ENCODE results near the gene PEX11B.
"Not testable (repeated sequence)": the region's sequence is repeated elsewhere in the genome, so short reads cannot be mapped to it uniquely, and the experiment has no call there.

Gene PEX11B

GRCh38 chr1:145926686-145927062 is 8.2 kb upstream of the PEX11B start:
- FAIRE-seq: no peak
- TF ChIP-seq CTCF (IDR thresholded peaks at IDR 0.05; ENCODE audit: insufficient read depth, missing control alignments): no peak
- DNase-seq (ENCODE audit: insufficient read length, low spot score): no peak

GRCh38 chr1:145922266-145922665 is 3.7 kb upstream of the PEX11B start:
- FAIRE-seq (no peak), DNase-seq (ENCODE audit: insufficient read length, low spot score) (no peak)
- TF ChIP-seq CTCF (IDR thresholded peaks at IDR 0.05; ENCODE audit: insufficient read depth, missing control alignments): no peak

DNA sequence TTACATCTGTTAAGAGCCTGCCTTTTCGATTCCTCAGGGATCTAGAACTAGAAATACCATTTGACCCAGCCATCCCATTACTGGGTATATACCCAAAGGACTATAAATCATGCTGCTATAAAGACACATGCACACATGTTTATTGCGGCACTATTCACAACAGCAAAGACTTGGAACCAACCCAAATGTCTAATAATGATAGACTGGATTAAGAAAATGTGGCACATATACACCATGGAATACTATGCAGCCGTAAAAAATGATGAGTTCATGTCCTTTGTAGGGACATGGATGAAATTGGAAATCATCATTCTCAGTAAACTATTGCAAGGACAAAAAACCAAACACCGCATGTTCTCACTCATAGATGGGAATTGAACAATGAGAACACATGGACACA is 1.8 kb upstream of the PEX11B start:
- not testable (repeated sequence) for DNase-seq (ENCODE audit: insufficient read length, low spot score); FAIRE-seq

DNA sequence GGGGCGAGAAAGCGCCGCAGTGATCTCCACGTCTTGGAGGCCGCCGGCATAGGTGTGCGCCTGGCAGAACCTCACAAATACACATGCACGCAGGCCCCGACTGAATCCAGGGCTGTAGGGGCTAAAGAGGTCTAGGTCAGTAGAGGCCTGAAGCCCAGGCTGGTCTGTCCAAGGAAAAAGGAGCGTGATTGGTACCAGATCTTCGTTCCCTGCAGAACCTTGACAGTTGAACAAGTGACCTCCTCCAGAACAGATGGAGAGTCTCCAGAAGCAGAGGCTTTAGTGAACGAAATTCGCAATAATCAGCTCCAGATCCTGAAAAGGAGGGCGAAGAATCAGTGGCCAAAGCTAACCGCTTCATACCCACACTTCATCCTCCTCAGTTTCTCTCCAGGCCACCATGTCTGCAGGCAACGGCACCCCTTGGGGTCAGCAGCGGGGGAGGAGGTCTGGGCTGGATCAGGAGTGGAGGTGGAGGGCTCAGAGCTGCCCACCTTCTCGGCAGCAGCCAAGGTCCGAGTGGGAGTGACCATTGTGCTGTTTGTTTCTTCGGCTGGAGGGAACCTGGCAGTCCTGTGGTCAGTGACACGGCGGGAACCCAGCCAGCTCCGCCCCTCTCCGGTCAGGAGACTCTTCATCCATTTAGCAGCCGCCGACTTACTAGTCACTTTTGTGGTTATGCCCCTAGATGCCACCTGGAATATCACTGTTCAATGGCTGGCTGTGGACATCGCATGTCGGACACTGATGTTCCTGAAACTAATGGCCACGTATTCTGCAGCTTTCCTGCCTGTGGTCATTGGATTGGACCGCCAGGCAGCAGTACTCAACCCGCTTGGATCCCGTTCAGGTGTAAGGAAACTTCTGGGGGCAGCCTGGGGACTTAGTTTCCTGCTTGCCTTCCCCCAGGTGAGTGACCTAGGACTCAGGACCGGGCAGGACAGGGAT is 749 bp upstream of the PEX11B start:
- no peak for FAIRE-seq
- no peak for TF ChIP-seq CTCF (IDR thresholded peaks at IDR 0.05; ENCODE audit: insufficient read depth, missing control alignments)

GRCh38 chr1:145917595-145917994 is 922 bp downstream of the PEX11B start:
- no peak for TF ChIP-seq CTCF (IDR thresholded peaks at IDR 0.05; ENCODE audit: insufficient read depth, missing control alignments)
- DNase-seq (ENCODE audit: insufficient read length, low spot score) (no peak), FAIRE-seq (no peak)

More for the DNA sequence above, 749 bp upstream of the PEX11B start:
- DNase-seq (ENCODE audit: insufficient read length, low spot score): no peak

DNA sequence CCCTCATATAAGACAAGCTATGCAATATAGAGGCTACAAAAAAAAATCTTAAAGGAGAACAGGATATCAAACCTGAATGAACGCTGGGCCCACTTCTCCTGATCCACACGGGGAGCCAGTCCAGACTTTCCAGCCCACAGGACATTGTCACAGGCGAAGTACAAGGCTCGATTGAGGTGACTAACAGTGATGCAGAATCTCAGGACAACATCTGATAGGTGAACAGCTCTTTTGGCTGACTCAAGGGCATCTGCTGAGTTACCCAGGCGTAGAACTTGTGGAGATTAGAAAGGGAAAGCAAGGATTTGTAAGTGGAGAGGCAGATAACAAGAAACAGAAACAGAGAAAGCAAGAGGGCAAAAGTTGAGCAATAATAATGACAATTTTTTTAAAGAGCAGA is 1.8 kb downstream of the PEX11B start:
- no peak for FAIRE-seq
- DNase-seq (ENCODE audit: insufficient read length, low spot score): no peak
- no peak for TF ChIP-seq CTCF (IDR thresholded peaks at IDR 0.05; ENCODE audit: insufficient read depth, missing control alignments)

GRCh38 chr1:145912128-145912641 is 6.3 kb downstream of the PEX11B start:
- DNase-seq (ENCODE audit: insufficient read length, low spot score) (no peak), FAIRE-seq (no peak)
- TF ChIP-seq CTCF (IDR thresholded peaks at IDR 0.05; ENCODE audit: insufficient read depth, missing control alignments): no peak

All from D721Med (cell line).